Panc1 (cell line): ENCODE data around the gene SLCO2A1. TPM values are rescaled to one million over a fixed set of nuclear protein-coding genes. Genes with fewer than 3 reads are reported as not detected.

Experiments used
- ATAC-seq: fragments of 200-7000 bp; cut with Tn5 transposase; 2 replicates; pipeline ENCODE4 v1.9.1; 2020; ENCODE audit warnings: mild to moderate bottlenecking, moderate library complexity
- BruUV-seq: library from RNA; stranded (reverse); fragments of 400-500 nt; replicated peaks from 2 replicates; lab custom pipeline; 2021; lab: Mats Ljungman, UMichigan
- CTCF ChIA-PET: fragments of 300-600 bp; sonication (Branson Sonifier 250); formaldehyde crosslinking; loops from one replicate; lab custom pipeline; 2022; ENCODE audit warnings: antibody characterized with exemption; lab: Charles Lee
- POLR2A ChIA-PET: fragments of 300-600 bp; sonication (Branson Sonifier 250); formaldehyde crosslinking; loops from one replicate; lab custom pipeline; 2022; ENCODE audit warnings: antibody characterized with exemption; lab: Charles Lee
- DNase-seq: peaks from one replicate; pipeline ENCODE4 v3.0.0-alpha.2; 2010; ENCODE audit warnings: low read depth, low spot score
- H3K27ac ChIP-seq: 2 replicates; pipeline ENCODE4 v1.5.1; 2011; ENCODE audit warnings: mild to moderate bottlenecking, low read length, inconsistent platforms
- H3K27me3 ChIP-seq: fragments of 200-500 bp; sonication (Bioruptor generic); 2 replicates; pipeline ENCODE4 v1.6.0; 2014; ENCODE audit warnings: low read length, inconsistent platforms; ENCODE audit not compliant: control insufficient read depth, insufficient read depth
- H3K36me3 ChIP-seq: fragments of 200-500 bp; sonication (Bioruptor generic); 2 replicates; pipeline ENCODE4 v1.5.1; 2014; ENCODE audit warnings: inconsistent platforms, mild to moderate bottlenecking, low read length, moderate library complexity; ENCODE audit not compliant: control insufficient read depth, insufficient read depth
- H3K4me1 ChIP-seq: 2 replicates; pipeline ENCODE4 v1.5.1; 2011; ENCODE audit warnings: inconsistent platforms, mild to moderate bottlenecking, low read length, moderate library complexity; ENCODE audit not compliant: control insufficient read depth, insufficient read depth
- H3K4me3 ChIP-seq, 2 experiments: 2 replicates each; pipeline ENCODE4 v1.5.1; 2011 to 2012; ENCODE audit warnings: low read depth in 2 of 2, low read length in 2 of 2, mild to moderate bottlenecking in 2 of 2, inconsistent platforms in 1 of 2, moderate library complexity in 1 of 2
- H3K9me3 ChIP-seq: fragments of 200-500 bp; sonication (Bioruptor generic); 2 replicates; pipeline ENCODE4 v1.5.1; 2014; ENCODE audit warnings: low read depth, mild to moderate bottlenecking, inconsistent platforms, low read length, moderate library complexity; ENCODE audit not compliant: control insufficient read depth, insufficient read depth
- CTCF ChIP-seq: fragments of 450-650 bp; IDR thresholded peaks from 2 replicates; pipeline ENCODE4 v1.5.1; 2017; ENCODE audit warnings: mild to moderate bottlenecking
- POLR2AphosphoS5 ChIP-seq: IDR thresholded peaks from 2 replicates; pipeline ENCODE4 v1.6.1; 2012; ENCODE audit warnings: mild to moderate bottlenecking, low read depth, low read length, moderate library complexity
- SIN3A ChIP-seq: IDR thresholded peaks from 2 replicates; pipeline ENCODE4 v1.6.1; 2012; ENCODE audit warnings: low read depth, mild to moderate bottlenecking, low read length, moderate library complexity, borderline replicate concordance; ENCODE audit not compliant: insufficient read depth
- TCF7L2 ChIP-seq: IDR thresholded peaks from 2 replicates; pipeline ENCODE4 v1.6.1; 2011; ENCODE audit warnings: mild to moderate bottlenecking, low read depth, low read length, inconsistent platforms
- in situ Hi-C: cut with HindIII; loops from 2 replicates; pipeline ENCODE4 v1.10.0; 2016; ENCODE audit warnings: low sequenced_read_pairs, low pct_unique_long_range_greater_than_20kb
- intact Hi-C: fragments of 100-400 bp; cut with micrococcal nuclease; formaldehyde crosslinking; loops from one replicate; pipeline ENCODE4 v1.10.0; 2022; ENCODE audit not compliant: unreplicated experiment
- total RNA-seq: library from RNA; stranded (reverse); gene quantifications from one replicate; pipeline ENCODE4 v1.2.1, GENCODE V29; 2021; ENCODE audit not compliant: unreplicated experiment
- TF ChIP-seq, protein P1 (sequence below), 2 experiments: IDR thresholded peaks; 2 replicates each; pipeline ENCODE4 v1.6.1; 2011 to 2012; ENCODE audit warnings: low read depth in 2 of 2, control low read depth in 1 of 2, low read length in 1 of 2, mild to moderate bottlenecking in 1 of 2, moderate library complexity in 1 of 2; ENCODE audit not compliant: insufficient read depth in 1 of 2

SLCO2A1 gene
- total RNA-seq, 1 experiment from 2014 or later = 0.62 TPM

DNA sequence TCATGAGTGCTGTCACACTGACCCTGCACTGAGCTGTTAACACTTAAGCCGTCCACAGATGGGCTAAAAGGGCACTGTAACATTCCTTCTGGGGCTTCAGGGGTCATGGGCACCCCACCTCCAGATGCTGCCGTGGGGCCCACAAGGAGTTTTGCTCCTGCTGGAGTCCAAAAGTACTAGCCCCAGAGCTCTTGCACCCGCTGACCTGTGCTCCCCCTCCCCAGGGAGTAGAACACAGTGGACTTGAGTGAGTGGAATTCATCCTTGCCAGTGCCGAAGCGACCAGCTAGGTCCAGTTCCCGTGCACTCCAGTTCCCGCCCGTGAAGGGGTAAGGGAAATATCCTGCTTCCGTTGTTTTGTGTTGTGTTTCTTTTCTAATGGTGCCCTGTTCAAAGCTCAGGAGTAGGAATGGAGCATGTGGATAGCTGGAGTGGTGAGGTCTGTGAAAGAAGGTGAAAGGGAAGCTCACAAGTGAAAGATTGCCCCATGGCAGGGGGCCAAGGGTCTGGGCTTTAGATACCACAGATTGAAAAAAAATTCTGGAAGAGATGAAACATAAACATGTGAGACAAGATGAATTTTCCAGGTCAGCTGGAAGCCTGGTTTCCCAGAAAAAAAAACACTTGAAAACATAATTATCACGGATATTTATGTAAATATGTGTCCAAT is 36.6 kb downstream of the SLCO2A1 start:
- DNase-seq (no peak), ATAC-seq (no peak)
- no TSS peak for BruUV-seq
- H3K27me3 ChIP-seq = no peaks in the 10 kb centered on the region; the same call in 1 of the 2 replicates
- no peaks in the 10 kb centered on the region for H3K36me3 ChIP-seq
- H3K27ac ChIP-seq = no peak overlapping the region
- CTCF ChIA-PET = no interaction called here
- intact Hi-C loops (no loop called here), in situ Hi-C loops (no loop called here)
- no peaks in the 10 kb centered on the region for H3K9me3 ChIP-seq
- no peaks in the 10 kb centered on the region for H3K4me1 ChIP-seq
- H3K4me3 ChIP-seq = no peak overlapping the region
- POLR2A ChIA-PET = no interaction called here
- TF ChIP-seq POLR2AphosphoS5 (no peak), TCF7L2 (no peak), SIN3A (no peak), CTCF (no peak)
- TF ChIP-seq, protein P1, sequence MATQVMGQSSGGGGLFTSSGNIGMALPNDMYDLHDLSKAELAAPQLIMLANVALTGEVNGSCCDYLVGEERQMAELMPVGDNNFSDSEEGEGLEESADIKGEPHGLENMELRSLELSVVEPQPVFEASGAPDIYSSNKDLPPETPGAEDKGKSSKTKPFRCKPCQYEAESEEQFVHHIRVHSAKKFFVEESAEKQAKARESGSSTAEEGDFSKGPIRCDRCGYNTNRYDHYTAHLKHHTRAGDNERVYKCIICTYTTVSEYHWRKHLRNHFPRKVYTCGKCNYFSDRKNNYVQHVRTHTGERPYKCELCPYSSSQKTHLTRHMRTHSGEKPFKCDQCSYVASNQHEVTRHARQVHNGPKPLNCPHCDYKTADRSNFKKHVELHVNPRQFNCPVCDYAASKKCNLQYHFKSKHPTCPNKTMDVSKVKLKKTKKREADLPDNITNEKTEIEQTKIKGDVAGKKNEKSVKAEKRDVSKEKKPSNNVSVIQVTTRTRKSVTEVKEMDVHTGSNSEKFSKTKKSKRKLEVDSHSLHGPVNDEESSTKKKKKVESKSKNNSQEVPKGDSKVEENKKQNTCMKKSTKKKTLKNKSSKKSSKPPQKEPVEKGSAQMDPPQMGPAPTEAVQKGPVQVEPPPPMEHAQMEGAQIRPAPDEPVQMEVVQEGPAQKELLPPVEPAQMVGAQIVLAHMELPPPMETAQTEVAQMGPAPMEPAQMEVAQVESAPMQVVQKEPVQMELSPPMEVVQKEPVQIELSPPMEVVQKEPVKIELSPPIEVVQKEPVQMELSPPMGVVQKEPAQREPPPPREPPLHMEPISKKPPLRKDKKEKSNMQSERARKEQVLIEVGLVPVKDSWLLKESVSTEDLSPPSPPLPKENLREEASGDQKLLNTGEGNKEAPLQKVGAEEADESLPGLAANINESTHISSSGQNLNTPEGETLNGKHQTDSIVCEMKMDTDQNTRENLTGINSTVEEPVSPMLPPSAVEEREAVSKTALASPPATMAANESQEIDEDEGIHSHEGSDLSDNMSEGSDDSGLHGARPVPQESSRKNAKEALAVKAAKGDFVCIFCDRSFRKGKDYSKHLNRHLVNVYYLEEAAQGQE (IDR thresholded peaks at IDR 0.05; ENCODE audit: insufficient read depth in 1 of 2, low read depth in 2 of 2, low read length in 1 of 2) = no peak

- no peak overlapping the region for H3K27ac ChIP-seq
- BruUV-seq = no TSS peak
- H3K4me3 ChIP-seq = no peak overlapping the region
- DNase-seq (no peak), ATAC-seq (no peak)
- POLR2A ChIA-PET = no interaction called here
- no peaks in the 10 kb centered on the region for H3K4me1 ChIP-seq
- in situ Hi-C loops (no loop called here), intact Hi-C loops (no loop called here)
- H3K27me3 ChIP-seq = no peaks in the 10 kb centered on the region; the same call in 1 of the 2 replicates
- H3K9me3 ChIP-seq = no peaks in the 10 kb centered on the region
- TF ChIP-seq CTCF = no peak
- TF ChIP-seq, protein P1 (IDR thresholded peaks at IDR 0.05; ENCODE audit: insufficient read depth in 1 of 2, low read depth in 2 of 2, low read length in 1 of 2) = no peak
- TF ChIP-seq SIN3A = no peak
- TF ChIP-seq POLR2AphosphoS5 = no peak
- TF ChIP-seq TCF7L2 = no peak
- CTCF ChIA-PET = interaction anchor here (0.6 kb wide), 1 partner anchor 303 kb away, joined by 3 read pairs; no protein-coding TSS in a partner anchor
- H3K36me3 ChIP-seq = no peaks in the 10 kb centered on the region
These were observed 37.3 kb downstream of the SLCO2A1 start for GRCh38 chr3:133992381-133992780.
